Heart right ventricle (tissue), 16 donors: ENCODE results near the gene GRIN2A. TPM values are rescaled to one million over a fixed set of nuclear protein-coding genes. Genes with fewer than 3 reads are reported as not detected.

Experiments used
- ATAC-seq, 8 donors: fragments of 200-7000 bp; cut with Tn5 transposase; one replicate each; pipeline ENCODE4 v1.9.1; 2020; ENCODE audit warnings: mild to moderate bottlenecking in 8 of 8, moderate library complexity in 8 of 8, moderate number of reproducible peaks in 1 of 8
- DNase-seq, 2 donors: peaks; one replicate each; pipeline ENCODE4 v3.0.0-alpha.2; 2020
- H3K27ac ChIP-seq, 10 donors: fragments of 200-600 bp; sonication (generic) in 2 of 10; one replicate each; pipeline versions ENCODE4 v1.5.0 to v1.8.0; 2020 to 2022; ENCODE audit warnings: mild to moderate bottlenecking in 3 of 10
- H3K27me3 ChIP-seq, 7 donors: fragments of 200-600 bp; one replicate each; pipeline ENCODE4 v1.8.0; 2021 to 2022; ENCODE audit warnings: mild to moderate bottlenecking in 2 of 7
- H3K36me3 ChIP-seq, 9 donors: fragments of 200-600 bp; sonication (generic) in 1 of 9; one replicate each; pipeline versions ENCODE4 v1.5.0 to v1.8.0; 2020 to 2022; ENCODE audit warnings: mild to moderate bottlenecking in 2 of 9
- H3K4me1 ChIP-seq, 9 donors: fragments of 200-600 bp; sonication (generic) in 1 of 9; one replicate each; pipeline versions ENCODE4 v1.5.0 to v1.8.0; 2020 to 2022; ENCODE audit warnings: mild to moderate bottlenecking in 4 of 9
- H3K4me3 ChIP-seq, 10 donors: fragments of 200-600 bp; sonication (generic) in 2 of 10; one replicate each; pipeline versions ENCODE4 v1.5.0 to v1.8.0; 2020 to 2022; ENCODE audit warnings: mild to moderate bottlenecking in 7 of 10, moderate library complexity in 2 of 10
- H3K9me3 ChIP-seq, 11 donors: fragments of 200-600 bp in 10 of 11; sonication (generic) in 2 of 11; one replicate each; pipeline versions ENCODE4 v1.5.0 to v1.8.0; 2013 to 2022; ENCODE audit warnings: mild to moderate bottlenecking in 2 of 11, control low read depth in 1 of 11, moderate library complexity in 1 of 11
- CTCF ChIP-seq, 9 donors: fragments of 200-600 bp; sonication (generic) in 2 of 9; IDR thresholded peaks; one replicate each; pipeline versions ENCODE4 v1.5.0 to v1.8.0; 2021 to 2022; ENCODE audit warnings: antibody characterized with exemption in 9 of 9, mild to moderate bottlenecking in 5 of 9, moderate library complexity in 1 of 9
- WGBS, 2 donors: extraction: QIAGEN DNeasy Blood & Tissue Kit; methylation state at CpG; one replicate each; pipeline ENCODE4 v1.1.7; 2013; ENCODE audit warnings: inconsistent platforms in 1 of 2; 5-methylcytosine and 5-hydroxymethylcytosine counted together
- intact Hi-C, 10 donors: fragments of 100-400 bp; cut with DNase I; formaldehyde crosslinking; loops; one replicate each; pipeline versions ENCODE4 v1.11.1 to v1.14.2; 2022
- polyA plus RNA-seq, 2 donors: library from polyadenylated mRNA; stranded (reverse); fragments of 200-250 nt; gene quantifications; one replicate each; pipeline ENCODE4 v1.2.3, GENCODE V29; 2013
- total RNA-seq, 10 donors: library from RNA; stranded (reverse); fragmentation: NEBNext Ultra II Directional in 3 of 10; extraction: Animal tissue kit (Norgen Biotek cat#: 25700) in 3 of 10; gene quantifications; one replicate each; pipeline versions ENCODE4 v1.2.1 to v1.2.4, GENCODE V29; 2021 to 2023
- donor health status: Arrhythmogenic right ventricular cardiomyopathy.
- donor health status: ischemic (EF 13 %, LVEDD 7.1; RV severe dilation, severe dysfunction).
- donor health status: healthy with polysubstance abuse.
- donor health status: DM: no; HTN: yes; CAD: no.
- donor health status: DM: no; HTN: no; CAD: no.
- donor health status: ischemic (EF 25% LVEDD 6.9; RV normal size, moderate dysfunction).
- donor health status: ischemic (EF 25% LVEDD 5.7; RV mildly dilated, moderate dysfunction).
- donor health status: healthy.
- donor health status: DM: yes; HTN: yes; CAD: no.
- donor health status: Ischemic cardiomyopathy.
- donor health status: ischemic (EF 35%, LVEDD 5.7; RV mildly dilated, moderate dysfunction).
- donor health status: nonischemic (EF 11% LVEDD 7.7; RV severe dilation, severe dysfunction).
- donor health status: DM: yes; HTN: yes; CAD: no.
- donor health status: PGD.
- donor health status: ischemic (EF 29% LVEDD 5.4; RV normal size, mild dysfunction).
- donor health status: nonischemic (EF 23%, LVEDD 6.1; RV moderate dilation, normal function).

The GRIN2A gene
- total and polyA plus RNA-seq, 12 donors = 0.01 to 11.7 (median 4.7) TPM

GRCh38 chr16:10138881-10139280 lies 43.3 kb downstream of the GRIN2A start:
- intact Hi-C loops = loop anchor here in 1 of 10 donors (5.0 kb wide), 1 partner anchor 52 kb away; no protein-coding TSS in a partner anchor
- 71 to 72% methylated on average over 5 of the region's 5 CpGs for WGBS, 2 donors
- Histone ChIP-seq H3K4me3 (no peak overlapping the region), H3K4me1 (no peaks in the 10 kb centered on the region), H3K9me3 (no peaks in the 10 kb centered on the region), H3K36me3 (no peaks in the 10 kb centered on the region), H3K27ac (no peak overlapping the region), H3K27me3 (peaks cover 0 to 6% (median 0%) of the 10 kb centered on the region in 7 donors)
- DNase-seq (no peak), ATAC-seq (no peak)
- no peak for TF ChIP-seq CTCF (IDR thresholded peaks at IDR 0.05)

DNA sequence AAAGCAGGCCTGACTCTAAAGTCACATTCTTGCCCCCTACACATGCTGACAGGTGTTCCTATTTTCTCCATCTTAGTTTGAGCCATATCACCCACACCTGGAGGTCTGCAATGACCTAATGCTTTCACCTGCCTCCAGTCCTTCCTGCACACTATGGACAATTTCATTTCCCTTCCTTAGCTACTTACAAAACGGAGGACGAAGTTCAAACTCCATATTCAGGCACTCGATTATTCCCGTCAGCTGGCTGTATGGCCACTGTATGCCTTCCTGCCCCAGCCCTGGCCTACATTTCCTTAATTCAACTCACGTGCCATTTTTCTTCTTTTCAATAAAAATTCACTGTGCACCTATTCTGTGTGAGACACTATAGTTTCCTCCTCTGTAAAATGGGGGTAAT lies 44.9 kb downstream of the GRIN2A start:
- no peak overlapping the region for H3K27ac ChIP-seq
- no peak for ATAC-seq
- no peak overlapping the region for H3K4me3 ChIP-seq
- intact Hi-C loops = loop anchor here in 1 of 10 donors (5.0 kb wide), 1 partner anchor 50 kb away; no protein-coding TSS in a partner anchor
- H3K9me3 ChIP-seq = peaks cover 0 to 8% (median 0%) of the 10 kb centered on the region in 11 donors
- H3K27me3 ChIP-seq = peaks cover 0 to 6% (median 0%) of the 10 kb centered on the region in 7 donors
- no peak for DNase-seq
- H3K4me1 ChIP-seq = no peaks in the 10 kb centered on the region
- 88 to 90% methylated on average over 5 of the region's 5 CpGs for WGBS, 2 donors
- H3K36me3 ChIP-seq = no peaks in the 10 kb centered on the region
- no peak for TF ChIP-seq CTCF (IDR thresholded peaks at IDR 0.05)

DNA sequence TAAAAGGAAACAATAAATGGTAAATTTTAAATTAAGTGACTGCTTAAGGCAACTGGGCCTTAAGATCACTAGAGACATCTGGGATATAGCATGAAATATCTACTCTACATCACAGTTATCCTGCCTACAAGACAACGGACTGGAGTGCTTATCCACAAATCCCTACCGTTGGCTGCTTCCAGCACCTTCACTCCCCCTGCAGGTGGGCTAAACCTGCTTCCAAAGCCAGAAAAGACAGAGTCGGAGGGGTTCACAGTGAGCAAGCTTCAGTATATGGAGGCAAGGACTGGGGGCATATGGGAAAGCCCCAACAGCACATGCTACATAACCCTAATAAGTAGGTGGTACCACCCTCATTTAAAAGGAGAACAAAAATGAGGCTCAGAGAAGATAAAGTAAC lies 45.3 kb downstream of the GRIN2A start:
- Histone ChIP-seq H3K9me3 (peaks cover 0 to 8% (median 0%) of the 10 kb centered on the region in 11 donors), H3K36me3 (no peaks in the 10 kb centered on the region), H3K4me1 (no peaks in the 10 kb centered on the region), H3K27ac (no peak overlapping the region), H3K27me3 (peaks cover 0 to 6% (median 0%) of the 10 kb centered on the region in 7 donors), H3K4me3 (no peak overlapping the region)
- ATAC-seq (no peak), DNase-seq (no peak)
- WGBS, 2 donors = 27 to 33% methylated on average over 3 of the region's 3 CpGs
- TF ChIP-seq CTCF (IDR thresholded peaks at IDR 0.05) = no peak
- intact Hi-C loops = loop anchor here in 1 of 10 donors (5.0 kb wide), 1 partner anchor 50 kb away; no protein-coding TSS in a partner anchor

- no peak for TF ChIP-seq CTCF (IDR thresholded peaks at IDR 0.05)
- Histone ChIP-seq H3K27ac (no peak overlapping the region), H3K27me3 (peaks cover 0 to 4% (median 0%) of the 10 kb centered on the region in 7 donors), H3K36me3 (no peaks in the 10 kb centered on the region), H3K9me3 (peaks cover 0 to 8% (median 0%) of the 10 kb centered on the region in 11 donors), H3K4me3 (no peak overlapping the region), H3K4me1 (peaks cover 0 to 12% (median 0%) of the 10 kb centered on the region in 9 donors)
- intact Hi-C loops = no loop called here
- ATAC-seq (no peak), DNase-seq (no peak)
- WGBS, 2 donors = 30 to 46% methylated on average over 3 of the region's 3 CpGs
These were observed 51.7 kb downstream of the GRIN2A start for GRCh38 chr16:10130538-10130937.
